GM19023 (cell line): ENCODE measurements around the gene TMEM182.

Experiments used
- ATAC-seq: cut with Tn5 transposase; IDR thresholded peaks from one replicate; pipeline ENCODE4 v1.9.1; 2021; ENCODE audit warnings: mild to moderate bottlenecking, moderate library complexity; ENCODE audit not compliant: unreplicated experiment

The TMEM182 gene

DNA sequence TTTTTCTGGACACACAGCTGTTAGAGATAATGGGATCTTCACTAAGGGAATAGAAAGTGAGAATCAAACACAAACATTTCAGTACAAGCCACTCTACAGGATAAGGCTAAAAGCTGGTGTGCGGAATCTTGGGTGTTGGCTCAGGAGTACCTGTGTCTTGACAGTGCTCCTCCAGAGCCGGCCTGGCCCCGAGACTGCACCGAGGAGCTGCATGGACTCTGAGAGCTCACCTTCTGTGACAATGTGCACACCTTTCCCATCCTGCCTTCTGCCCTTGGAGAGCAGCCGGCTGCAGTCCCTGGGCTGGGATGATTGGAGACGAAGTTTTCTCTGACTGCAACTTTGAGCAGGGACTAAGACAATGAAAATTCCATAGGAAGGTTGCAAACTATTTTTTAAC lies 89.1 kb downstream of the TMEM182 start:
- ATAC-seq: no peak

DNA sequence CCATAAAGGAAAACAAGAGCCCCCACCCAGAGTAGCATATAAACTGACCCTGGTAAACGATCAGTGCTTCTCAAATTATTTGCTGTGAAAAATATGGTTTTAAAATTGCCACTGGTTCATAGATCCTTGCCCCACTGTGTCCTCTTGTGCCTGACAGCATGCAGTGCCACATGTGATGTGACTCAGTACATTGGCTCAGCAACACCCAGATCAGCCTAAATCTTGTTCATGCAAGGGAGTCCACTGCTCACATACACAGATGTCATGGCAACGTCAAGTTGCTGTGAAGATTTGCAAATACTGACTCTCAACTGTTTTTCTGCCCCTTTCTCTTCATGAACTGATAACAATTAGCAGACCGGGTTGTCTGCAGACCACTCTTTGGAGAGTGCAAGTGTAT lies 91.0 kb downstream of the TMEM182 start:
- ATAC-seq: no peak
